HCT116 (cell line): Measurements from ENCODE around the gene TCERG1L.

ENCODE experiments used
- EGR1 ChIP-seq: IDR thresholded peaks from 2 replicates; pipeline ENCODE4 v1.6.1; 2012; ENCODE audit warnings: low read depth
- ELF1 ChIP-seq: IDR thresholded peaks from 2 replicates; pipeline ENCODE4 v1.6.1; 2012; ENCODE audit warnings: low read depth, borderline replicate concordance
- EZH2 ChIP-seq: fragments of 200-600 bp; sonication (generic); IDR thresholded peaks from 2 replicates; pipeline ENCODE4 v1.6.1; 2017; ENCODE audit warnings: antibody characterized with exemption, mixed run types
- EZH2phosphoT487 ChIP-seq: fragments of 200-600 bp; IDR thresholded peaks from 2 replicates; pipeline ENCODE4 v1.6.1; 2018; ENCODE audit warnings: antibody characterized with exemption, borderline replicate concordance
- TF ChIP-seq, protein P1 (sequence below), 3 experiments: fragments of 200-600 bp in 1 of 3; sonication (generic) in 1 of 3; IDR thresholded peaks in 2 of 3; conservative IDR thresholded peaks in 1 of 3; 2 replicates each; pipeline ENCODE4 v1.5.1; 2012 to 2017; ENCODE audit warnings: low read depth in 2 of 3, low read length in 2 of 3, antibody characterized with exemption in 1 of 3, borderline replicate concordance in 1 of 3, control low read depth in 1 of 3, mild to moderate bottlenecking in 1 of 3, mixed read lengths in 1 of 3, mixed run types in 1 of 3, moderate library complexity in 1 of 3; ENCODE audit not compliant: insufficient read depth in 1 of 3

DNA sequence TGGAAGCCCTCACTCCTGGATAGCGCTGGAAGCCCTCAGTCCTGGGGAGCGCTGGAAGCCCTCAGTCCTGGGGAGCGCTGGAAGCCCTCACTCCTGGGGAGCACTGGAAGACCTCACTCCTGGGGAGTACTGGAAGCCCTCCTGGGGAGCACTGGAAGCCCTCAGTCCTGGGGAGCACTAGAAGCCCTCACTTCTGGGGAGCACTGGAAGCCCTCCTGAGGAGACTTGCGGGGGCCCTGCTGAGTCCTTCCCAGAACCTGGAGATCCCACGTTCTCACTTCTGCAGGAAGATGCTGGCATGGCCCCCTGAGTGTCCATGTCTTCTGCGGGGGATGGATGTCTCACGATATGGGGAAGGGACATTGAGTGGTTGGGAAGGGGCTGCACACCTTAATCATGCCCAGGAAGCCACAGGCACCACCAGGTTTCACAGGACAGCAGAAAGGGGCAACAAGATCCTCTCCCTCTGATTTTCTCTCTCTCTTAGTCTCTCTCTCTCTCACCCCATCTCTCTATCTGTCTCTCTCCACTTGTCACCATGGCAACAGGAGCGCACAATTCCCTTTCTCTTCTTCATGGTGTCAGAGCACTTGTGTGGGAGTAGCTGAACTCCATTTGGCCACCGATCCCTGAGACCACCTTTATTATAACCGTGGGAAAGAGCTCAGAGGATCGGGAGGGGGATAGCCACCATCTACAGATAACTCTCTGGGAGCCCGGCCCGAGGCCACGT lies 267.0 kb downstream of the TCERG1L start:
- TF ChIP-seq, protein P1, sequence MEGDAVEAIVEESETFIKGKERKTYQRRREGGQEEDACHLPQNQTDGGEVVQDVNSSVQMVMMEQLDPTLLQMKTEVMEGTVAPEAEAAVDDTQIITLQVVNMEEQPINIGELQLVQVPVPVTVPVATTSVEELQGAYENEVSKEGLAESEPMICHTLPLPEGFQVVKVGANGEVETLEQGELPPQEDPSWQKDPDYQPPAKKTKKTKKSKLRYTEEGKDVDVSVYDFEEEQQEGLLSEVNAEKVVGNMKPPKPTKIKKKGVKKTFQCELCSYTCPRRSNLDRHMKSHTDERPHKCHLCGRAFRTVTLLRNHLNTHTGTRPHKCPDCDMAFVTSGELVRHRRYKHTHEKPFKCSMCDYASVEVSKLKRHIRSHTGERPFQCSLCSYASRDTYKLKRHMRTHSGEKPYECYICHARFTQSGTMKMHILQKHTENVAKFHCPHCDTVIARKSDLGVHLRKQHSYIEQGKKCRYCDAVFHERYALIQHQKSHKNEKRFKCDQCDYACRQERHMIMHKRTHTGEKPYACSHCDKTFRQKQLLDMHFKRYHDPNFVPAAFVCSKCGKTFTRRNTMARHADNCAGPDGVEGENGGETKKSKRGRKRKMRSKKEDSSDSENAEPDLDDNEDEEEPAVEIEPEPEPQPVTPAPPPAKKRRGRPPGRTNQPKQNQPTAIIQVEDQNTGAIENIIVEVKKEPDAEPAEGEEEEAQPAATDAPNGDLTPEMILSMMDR (IDR thresholded peaks at IDR 0.05 in 2 of 3, conservative IDR thresholded peaks at IDR 0.05 in 1 of 3; ENCODE audit: borderline replicate concordance in 1 of 3, insufficient read depth in 1 of 3, low read depth in 2 of 3, low read length in 2 of 3) = no peak
- TF ChIP-seq ELF1 = no peak
- no peak for TF ChIP-seq EZH2phosphoT487
- TF ChIP-seq EZH2 = no peak
- TF ChIP-seq EGR1 = no peak
